Activated T-helper 1 cell treated with Interleukin-2 at 50 U/mL for 16 hours (primary cell): ENCODE data around the gene BHLHA15.

ENCODE experiments used
- DNase-seq: peaks from one replicate; pipeline ENCODE4 v3.0.0-alpha.2; 2020; ENCODE audit warnings: low read depth

BHLHA15 gene

DNA sequence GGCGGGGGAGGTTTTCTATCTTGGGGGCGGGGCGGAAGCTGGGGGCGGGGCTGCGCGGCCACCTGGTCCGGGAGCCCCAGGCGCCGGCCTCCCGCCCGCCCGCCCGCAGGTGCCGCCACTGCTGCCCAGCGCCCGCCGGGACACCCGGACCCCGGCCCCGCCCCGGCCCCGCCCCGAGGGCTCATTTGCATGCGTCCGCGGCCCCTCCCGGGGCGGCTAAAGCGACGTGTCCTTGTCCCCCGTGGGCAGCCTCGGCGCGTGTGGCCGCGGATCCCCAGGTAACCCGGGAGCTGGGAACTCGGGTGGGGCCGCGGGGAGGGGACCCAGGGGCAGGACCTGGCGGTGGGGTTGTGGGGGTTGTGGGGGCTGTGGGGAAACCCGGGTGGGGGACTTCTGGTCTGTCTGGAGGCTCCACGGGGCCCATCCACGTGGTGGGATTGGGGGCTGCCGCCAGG is at the start of gene BHLHA15:
Gene BHLHA15 (plus strand): TSS at position 219 of the 455 bp plus-strand sequence. CDS start 871 bp downstream, outside the sequence.
- DNase-seq, result no peak

DNA sequence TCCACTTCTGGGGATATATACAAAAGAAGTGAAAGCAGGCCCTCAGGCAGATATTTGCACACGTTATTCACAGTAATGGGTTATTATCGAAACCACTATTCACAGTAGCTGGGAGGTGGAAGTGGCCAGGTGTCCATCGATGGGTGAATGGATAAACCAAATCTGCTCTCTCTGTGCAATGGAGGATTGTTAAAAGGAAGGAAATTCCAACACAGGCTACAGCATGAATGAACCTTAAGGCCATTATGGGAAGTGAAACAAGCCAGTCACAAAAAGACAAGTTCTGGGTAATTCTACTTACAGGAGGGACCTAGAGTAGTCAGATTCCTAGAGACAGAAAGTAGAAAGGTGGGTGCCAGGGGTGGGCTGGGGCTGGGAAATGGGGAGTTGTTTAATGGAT is 48.5 kb upstream of the BHLHA15 start:
- no peak for DNase-seq

DNA sequence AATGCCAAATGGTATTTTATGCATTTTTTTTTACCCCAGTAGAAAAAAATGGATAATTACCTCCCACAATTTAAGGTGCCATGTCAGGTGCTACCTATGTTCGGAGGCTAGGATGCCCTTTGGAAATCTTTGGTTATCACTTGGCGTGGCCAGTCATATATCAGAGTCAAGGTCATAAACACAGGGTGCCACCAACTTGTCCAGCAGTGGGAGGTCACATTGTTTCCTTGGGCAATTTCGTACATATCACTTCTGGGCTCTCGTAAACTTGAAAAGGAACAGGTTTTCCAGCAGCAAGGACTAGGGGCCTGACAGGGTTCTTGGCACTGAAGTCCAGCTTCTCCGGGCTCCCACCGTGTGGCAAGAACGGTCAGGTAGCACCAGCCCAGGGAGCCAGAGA is 48.0 kb upstream of the BHLHA15 start:
- DNase-seq, result no peak

DNA sequence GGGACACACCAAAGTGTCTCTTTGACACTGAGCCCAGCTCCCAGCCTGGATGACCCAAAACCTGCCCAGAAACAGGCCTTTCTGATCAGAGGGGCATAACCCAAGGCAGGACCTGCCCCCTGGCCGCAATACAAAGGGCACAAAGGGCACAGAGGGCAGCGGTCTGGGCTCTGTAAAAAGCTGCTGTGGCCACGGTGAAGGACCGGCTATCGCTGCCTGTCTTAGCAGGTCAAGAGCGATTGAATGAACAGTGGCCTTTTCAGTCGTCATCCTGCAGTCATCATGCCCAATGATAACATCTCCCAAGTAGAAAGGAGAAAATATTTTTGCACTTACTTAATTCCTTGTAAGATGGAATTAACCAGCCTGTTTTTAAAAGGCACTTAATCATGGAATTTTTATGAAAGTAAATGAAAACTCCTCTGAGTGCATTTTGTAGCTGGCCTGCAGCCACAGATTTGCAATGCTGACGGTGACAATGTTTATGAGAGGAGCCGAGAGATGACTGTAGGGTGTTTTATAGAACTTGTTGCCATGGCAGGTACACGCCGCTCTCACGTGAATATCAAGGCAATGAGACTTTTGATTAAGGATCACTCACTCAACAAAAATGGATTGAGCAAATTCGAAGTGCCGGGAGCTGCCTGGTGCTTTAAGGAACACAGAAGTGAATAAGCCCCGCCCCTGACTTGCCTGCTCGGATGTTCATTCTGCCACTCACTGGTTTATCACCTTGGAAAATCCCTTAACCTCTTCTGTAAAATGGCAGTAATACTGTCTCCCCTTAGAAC is 47.3 kb upstream of the BHLHA15 start:
- no peak for DNase-seq

DNA sequence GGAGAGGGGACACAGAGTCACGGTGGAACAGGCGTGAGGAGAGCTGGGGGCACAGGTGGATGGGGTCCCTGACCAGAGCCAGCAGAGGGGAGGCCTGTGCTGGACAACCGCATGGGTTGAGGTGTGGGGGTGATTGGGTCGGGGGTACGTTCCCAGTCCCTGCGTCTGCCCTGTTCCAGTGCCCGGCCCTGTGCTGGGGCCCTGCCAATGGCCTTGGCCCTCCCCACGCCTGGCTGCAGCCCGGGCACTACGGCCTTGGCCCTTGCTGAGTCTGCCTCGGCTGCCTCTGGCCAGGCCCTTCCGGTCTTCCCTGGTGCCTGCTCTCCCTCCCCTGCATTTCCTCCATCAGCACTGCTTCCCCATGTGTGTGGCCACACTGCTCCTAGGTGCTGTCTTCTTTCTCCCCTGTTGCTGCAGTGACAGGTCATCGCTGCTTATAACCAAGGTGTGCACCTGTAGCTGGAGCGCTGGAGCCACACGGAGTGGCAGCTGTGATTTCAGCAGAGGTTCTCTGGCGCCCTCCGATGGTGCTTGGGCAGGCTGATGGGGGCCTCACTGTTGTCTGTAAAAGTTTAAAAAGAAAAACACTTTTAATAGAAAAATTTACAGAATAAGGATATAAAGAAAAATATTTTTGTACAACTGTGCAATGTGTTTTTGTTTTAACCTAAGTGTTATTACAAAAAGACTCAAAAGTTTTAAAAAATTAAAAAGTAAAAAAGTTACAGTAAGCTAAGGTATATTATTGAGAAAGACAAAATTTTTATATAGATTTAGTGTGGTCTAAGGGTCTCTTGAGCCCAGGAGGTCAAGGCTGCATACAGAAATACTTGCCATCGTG is 45.2 kb upstream of the BHLHA15 start:
- no peak for DNase-seq

DNA sequence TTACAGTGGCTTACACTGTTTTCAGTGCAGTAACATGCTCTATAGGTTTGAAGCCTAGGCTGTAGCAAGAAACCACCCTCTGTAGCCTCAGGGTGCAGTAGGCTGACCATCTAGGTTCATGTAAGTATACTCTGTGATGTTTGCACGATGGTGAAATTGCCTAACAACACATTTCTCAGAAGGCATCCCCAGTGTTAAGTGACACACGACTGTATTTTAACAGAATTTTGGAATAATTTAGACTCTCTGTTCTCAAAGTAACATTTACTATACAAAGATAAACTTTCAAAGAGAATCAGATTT is 44.6 kb upstream of the BHLHA15 start:
- DNase-seq, result no peak

DNA sequence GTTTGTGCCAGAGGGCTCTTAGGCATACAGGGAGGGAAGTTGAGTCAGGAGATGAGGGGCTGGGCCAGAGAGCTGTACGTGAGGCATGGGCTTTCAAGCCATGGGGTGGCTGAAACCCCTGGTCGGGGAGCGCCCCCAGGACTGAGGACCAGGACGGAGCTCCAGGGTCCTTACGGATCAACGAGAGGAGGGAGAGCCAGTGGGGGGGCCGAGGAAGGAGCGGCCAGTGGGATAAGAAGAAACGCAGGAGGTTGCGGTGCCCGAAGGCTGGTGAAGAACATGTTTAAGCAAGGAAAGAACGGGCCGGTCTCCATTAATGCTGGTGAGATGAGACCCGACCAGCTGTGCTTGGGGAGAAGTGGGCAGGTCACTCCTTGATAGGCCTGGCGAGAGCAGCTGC is 43.6 kb upstream of the BHLHA15 start:
- DNase-seq, result no peak

DNA sequence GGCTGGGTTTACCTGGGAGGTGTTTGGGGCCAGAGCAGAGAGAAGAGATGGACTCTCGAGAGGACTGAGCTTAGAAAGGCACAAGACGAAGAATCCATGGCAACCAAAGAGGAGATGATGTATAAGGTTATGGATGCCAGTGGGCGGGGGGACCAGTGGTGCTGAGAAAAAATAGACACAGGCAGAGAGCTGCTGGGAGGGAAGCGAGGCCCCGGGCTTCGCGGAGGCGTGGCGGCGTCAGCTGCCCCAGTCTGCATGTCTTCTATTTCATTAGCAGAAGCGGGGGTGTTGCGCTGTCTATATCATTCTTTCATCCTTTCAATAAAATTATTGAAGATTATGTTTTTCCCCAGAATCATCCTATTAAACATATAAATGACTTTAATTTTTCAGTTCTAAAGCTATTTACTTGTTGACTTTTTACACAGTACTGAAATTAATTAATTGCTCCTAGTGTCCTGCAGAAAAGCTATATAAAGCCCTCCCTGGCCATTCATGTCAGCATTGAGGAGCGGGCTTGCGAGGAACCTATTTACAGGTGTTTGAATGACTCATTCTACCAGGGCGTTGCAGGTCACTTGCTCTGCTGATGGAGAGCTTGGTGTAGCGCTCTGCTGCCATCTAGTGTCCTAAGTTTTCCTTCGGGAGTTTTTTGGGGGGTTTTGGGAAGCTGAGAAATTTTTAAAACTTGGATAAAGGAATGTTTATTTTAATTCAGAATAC is 42.9 kb upstream of the BHLHA15 start:
- peak; percentile 29 for DNase-seq

DNA sequence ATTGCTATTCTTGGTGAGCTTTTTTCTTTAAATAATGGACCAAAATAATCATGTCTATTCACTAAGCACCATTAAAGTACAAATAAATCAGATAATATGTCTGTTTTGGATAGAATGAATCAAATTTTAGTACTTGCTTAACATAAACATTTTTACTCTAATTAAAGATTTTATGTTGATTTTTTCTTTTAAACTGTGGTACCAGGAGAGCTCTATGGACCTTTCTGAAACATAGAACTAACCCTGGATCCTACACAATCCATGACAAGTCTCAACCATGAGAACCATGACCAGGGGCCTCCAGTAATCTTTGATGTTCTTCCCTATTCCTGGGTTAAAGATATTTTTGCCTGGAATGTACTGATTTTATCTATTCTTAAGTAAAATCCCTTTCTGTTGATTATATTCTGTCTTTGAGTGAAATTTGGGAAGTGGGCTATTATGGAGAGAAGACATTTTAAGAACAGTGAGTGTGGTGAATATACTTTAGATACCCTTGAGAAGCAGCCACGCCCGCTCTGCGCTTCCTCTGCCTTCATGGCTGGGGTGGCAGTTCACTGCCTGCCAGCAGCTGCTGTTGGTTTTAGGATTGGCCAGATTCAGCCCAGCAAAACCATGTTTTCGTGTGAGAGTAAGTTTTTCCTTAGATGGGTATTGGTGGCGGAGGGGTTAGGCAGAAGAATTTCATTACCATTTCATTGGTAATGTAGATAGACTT is 42.2 kb upstream of the BHLHA15 start:
- no peak for DNase-seq

DNA sequence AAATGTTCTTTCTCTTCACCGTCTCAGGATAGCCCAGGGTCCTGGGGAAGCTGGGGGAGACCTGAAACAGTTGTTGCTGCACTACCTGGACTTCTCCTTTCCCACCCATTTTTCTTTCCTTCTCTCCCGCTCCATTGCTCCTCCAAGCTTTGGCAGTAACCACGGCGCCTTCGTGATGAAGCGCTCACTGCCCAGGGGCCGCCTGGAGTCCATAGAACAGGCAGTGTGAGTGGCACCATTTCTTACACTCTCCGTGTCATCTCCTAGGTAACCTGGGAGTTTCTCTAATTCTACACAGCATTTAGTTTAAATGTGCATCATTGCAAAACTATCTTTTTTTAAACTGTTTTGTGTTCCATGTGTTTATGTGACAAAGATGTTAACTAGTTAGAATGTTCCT is 40.3 kb upstream of the BHLHA15 start:
- DNase-seq, result no peak

DNA sequence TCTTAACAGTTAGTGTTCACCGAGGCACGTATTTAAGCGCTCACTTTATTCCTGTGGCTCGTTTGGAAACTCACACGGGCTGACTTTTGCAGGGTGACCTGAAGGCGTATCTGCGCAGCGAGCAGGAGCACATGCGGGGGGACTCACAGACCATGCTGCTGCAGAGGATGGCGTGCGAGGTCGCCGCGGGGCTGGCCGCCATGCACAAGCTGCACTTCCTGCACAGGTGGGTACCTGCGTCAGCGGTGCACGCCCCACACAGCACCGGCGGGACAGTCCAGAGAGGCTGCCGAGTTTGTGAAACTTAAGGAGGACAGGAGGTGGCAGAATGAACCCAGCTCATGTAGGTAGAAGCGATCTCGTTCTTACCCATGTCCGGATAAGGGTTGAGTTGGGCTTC is 39.8 kb upstream of the BHLHA15 start:
- no peak for DNase-seq

DNA sequence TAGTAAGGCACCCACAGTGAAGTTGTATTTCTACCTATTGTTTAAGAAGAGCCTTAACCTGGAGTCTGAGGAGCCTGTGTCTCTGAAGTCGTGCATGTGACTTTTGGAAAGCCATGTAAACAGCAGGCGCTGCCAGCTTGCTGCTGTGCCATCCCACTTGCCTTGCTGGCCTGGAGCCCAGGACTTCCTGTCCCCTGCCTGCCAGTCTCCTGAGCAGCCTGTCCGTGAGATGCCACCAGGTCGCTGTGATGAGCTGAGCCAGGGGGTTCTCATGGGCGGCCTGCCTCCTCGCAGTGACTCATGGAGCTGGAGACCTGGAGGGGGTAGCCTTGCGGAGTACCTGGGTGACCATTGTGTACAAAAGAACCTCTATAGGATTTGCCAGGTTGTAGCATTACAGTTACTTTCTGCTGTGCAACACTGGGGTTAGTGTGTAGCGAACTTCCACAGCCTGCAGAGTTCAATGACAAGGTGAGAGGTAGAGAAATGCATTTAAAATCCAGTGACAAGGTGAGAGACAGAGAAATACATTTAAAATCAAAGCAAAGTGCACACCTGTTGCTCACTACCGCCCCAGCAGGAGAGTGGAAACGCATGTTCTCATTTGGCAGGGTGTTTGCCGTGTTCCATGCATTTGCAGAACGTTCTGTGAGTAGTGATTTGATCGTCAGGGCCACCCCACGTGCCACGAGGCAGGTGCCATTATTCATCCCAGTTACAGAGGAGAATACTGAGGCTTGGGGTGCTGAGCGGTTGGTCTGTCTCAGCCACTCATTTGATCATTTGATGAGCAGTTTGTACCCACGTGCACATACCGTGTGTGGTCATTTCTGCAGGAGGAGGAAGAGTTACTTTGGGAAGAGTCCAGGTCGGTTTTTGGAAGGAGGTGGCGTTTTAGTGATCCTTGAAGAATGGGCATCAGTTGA is 36.6 kb upstream of the BHLHA15 start:
- DNase-seq, result no peak

DNA sequence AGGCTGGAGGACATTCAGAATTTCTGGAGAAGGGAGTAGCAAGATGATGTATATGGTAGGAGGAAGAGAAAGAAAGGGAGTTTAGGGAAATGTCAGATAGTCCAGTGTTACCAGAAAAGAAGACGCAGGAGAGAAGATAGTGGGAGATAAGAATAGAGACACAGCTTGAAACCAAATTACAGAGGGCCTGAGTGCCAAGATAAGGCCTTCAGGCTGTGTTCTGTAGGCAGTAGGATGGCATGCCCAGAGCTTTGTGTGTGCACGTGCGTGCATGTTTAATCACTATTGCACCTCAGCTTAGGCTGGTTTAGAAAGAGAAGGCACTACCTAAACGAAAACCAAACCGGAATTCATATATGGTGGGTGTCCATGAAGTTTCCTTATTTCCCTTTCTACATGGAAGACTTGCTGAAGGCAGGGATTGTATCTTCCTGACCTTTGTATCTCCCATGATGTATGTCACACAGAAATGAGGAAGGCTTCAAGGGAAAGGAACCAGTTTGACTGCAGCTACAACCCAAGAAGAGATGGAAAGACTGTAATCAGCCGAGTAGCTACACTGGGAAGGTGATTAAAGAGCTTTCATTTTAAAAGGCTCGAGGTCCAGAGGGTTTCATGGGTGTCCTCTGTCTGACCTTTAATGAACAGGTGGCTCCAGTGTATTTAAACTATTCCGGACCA is 35.8 kb upstream of the BHLHA15 start:
- no peak for DNase-seq

DNA sequence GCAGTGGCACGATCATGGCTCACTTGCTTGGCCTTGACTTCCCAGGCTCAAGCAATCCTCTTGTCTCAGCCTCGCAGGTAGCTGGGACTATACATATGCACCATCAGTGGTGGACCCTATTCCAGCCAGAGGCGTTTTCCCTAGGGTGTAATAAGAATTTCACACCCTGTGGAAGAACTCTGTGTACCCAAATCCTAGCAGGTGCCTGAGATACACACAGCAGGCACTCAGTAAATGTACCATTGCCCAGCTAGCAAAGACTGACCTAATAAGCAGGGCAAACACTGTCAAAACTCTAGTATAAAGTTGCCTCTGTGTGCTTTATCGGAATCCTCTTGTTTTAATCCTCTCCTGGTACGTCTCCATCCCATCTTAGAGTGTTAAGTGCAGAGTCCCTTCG is 33.7 kb upstream of the BHLHA15 start:
- no peak for DNase-seq

DNA sequence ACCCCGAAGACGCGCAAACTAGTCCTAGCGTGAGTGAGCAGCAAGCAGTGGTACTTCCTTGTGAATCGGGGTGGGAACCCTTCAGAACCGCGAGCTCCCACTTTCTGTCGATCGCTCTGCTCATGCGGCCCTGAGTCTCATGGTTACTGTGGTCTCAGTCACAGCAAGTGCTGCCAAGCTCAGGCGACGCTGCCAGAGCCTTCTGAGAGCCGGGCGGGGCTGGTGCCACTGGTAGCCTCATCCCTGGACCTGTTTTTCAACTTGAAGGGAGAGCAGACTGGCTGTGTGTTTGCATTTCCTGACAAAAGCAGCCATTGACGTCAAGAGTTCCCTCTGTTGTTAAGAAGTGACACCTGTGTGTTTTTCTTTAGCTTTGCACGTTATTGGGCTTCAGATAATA is 32.9 kb upstream of the BHLHA15 start:
- DNase-seq, result no peak

DNA sequence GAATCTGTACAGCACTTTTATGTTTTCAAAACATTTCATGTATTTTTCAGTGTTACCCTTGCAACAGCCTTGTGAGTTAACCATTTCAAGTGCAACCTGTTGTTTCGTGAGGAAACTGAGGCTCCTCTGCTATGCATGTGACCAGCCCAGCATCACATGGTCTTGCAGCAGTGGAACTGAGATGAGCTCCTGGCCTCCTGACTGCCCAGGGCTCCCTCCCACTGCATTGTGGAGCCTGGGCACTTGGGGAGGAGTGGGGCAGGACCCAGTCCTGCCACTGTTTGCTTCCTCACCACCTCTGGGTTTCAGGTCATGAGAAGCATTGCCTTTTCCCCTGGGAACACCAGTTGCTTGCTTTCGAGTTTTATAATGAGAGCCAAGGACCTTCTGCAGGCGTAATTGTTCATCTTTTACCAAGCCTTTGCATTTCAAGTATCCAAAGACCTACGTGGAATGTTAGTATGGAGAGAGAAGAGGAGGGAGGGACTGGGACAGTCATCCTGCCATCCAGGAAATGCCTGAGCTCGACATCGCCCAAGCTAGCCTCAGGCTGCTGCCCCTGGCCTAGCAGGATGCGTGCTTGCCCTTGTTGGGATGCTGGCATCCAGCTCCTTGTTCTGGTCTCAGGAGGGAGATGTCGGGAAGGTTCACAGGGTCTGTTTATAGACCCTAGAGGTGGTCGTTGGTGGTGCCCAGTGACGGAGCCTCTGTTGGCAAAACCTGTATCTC is 32.3 kb upstream of the BHLHA15 start:
- no peak for DNase-seq

DNA sequence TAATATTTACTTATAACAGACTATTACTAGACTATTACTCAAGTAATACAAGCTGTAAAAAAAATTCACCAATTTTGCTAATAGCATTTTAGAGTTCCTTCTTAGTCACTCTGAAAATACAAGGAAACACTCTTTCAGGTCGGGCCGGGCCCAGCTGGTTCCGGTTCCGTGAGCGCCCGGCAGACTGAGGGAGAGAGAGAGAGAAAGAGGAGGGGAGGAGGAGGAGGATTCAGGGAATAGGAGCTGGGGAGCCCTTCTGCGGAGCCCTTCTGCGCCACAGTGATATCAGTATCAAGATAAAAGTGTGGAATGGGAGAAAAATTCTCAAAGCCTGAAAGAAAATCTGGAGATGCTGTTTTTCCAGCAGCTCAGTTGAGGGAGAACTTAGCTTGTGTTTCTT is 30.5 kb upstream of the BHLHA15 start:
- DNase-seq, result no peak

DNA sequence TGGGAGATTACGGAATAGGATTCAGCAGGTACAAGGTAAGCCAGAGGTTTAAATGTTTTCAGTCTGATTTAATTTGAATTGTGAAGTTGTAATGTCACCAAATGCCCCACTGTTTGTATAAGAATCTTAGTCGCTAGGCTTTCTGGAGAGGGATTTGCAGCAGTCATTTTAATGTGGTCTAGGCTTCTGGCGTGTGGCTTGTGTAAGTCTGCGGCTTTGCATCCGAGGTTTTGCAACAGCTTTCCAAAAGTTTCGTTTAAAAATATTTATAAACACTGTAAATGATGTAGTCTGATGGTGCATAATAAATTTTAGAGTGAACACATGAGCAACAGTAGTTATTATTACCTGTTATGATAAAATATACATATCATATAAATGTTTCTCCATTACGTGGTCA is 26.1 kb upstream of the BHLHA15 start:
- DNase-seq, result no peak

DNA sequence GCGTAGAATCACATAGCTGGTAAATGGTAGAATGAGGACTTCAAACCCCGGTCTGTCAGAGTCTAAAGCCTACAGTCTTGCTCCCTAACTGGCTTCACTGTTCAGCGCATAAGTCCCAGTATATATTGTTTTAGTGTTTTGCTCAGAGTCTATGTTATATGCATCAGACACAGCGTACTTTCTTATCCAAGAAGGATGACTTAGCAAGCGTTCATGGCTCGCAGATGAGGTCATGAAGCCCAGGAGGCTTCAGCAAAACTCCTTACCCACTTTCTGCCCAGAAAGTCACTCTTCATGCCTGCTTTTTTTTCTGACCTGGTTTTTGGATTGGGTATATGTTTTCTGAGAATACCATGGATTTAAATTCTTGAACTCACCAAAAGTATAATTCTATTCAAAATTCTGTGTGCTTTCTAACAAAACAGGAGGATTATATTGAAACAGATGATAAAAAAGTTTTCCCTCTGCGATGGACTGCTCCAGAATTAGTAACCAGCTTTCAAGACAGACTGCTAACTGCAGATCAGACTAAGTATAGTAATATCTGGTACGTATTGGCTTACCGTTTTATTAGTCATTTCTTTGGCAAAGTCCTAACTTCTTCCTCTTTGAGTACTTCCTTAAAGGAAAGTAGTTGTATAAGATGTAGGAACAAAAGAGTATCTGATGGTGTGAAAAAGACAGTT is 24.6 kb upstream of the BHLHA15 start:
- no peak for DNase-seq
